HepG2 (cell line): ENCODE results near the gene ZFPM1. TPM values are rescaled to one million over a fixed set of nuclear protein-coding genes. Genes with fewer than 3 reads are reported as not detected.
A peak's percentile ranks its signal among the peaks of the same experiment; 100 is the strongest.

Experiments
- ATAC-seq: fragments of 200-7000 bp; cut with Tn5 transposase; 3 replicates; pipeline ENCODE4 v1.9.1; 2020; ENCODE audit warnings: mild to moderate bottlenecking, moderate library complexity
- BruUV-seq: library from RNA; stranded (reverse); fragments of 400-500 nt; replicated peaks from 2 replicates; lab custom pipeline; 2021; lab: Mats Ljungman, UMichigan
- CTCF ChIA-PET: fragments of 300-600 bp; formaldehyde crosslinking; extraction: SDS; loops from one replicate; lab custom pipeline; 2021; ENCODE audit warnings: low total read pairs, inconsistent platforms, low intra/inter-chr PET ratio; lab: Yijun Ruan, JAX
- POLR2A ChIA-PET: fragments of 350-600 bp; sonication (Branson Sonifier 250); formaldehyde crosslinking; loops from one replicate; lab custom pipeline; 2020; ENCODE audit warnings: antibody characterized with exemption, inconsistent platforms; lab: Yijun Ruan, JAX
- DNase-seq: peaks from one replicate; pipeline ENCODE4 v3.0.0-alpha.2; 2015; ENCODE audit warnings: low spot score
- FAIRE-seq: peaks from 3 replicates; lab custom pipeline; 2011; peaks lifted over from hg19 to GRCh38; lab: Jason Lieb, UNC
- H2AFZ ChIP-seq: one replicate; pipeline ENCODE4 v1.6.1; 2011; ENCODE audit warnings: low read length, inconsistent platforms
- H3K27ac ChIP-seq: fragments of 300-600 bp; 3 replicates; pipeline ENCODE4 v1.8.0; 2011; ENCODE audit warnings: mixed run types, mild to moderate bottlenecking, mixed read lengths, low read length, inconsistent platforms; ENCODE audit not compliant: insufficient read depth; ENCODE audit errors: extremely low read length
- H3K27me3 ChIP-seq, 2 experiments: fragments of 200-600 bp in 1 of 2; 2 replicates in 1 of 2; 3 replicates in 1 of 2; pipeline versions ENCODE4 v1.6.0 to v1.8.0; 2011; ENCODE audit warnings: low read length in 2 of 2, mild to moderate bottlenecking in 2 of 2, moderate library complexity in 2 of 2, inconsistent platforms in 1 of 2; ENCODE audit not compliant: insufficient read depth in 2 of 2, control insufficient read depth in 1 of 2
- H3K36me3 ChIP-seq, 2 experiments: fragments of 200-600 bp in 1 of 2; replicated peaks in 1 of 2; 2 replicates in 1 of 2; 3 replicates in 1 of 2; pipeline versions ENCODE4 v1.5.1 to v1.8.0; 2011; ENCODE audit warnings: low read length in 2 of 2, inconsistent platforms in 1 of 2; ENCODE audit not compliant: insufficient read depth in 2 of 2, control insufficient read depth in 1 of 2
- H3K4me1 ChIP-seq: 2 replicates; pipeline ENCODE4 v1.5.1; 2012; ENCODE audit warnings: low read length, inconsistent platforms; ENCODE audit not compliant: insufficient read depth
- H3K4me2 ChIP-seq: 2 replicates; pipeline ENCODE4 v1.6.0; 2011; ENCODE audit warnings: low read depth, low read length, inconsistent platforms
- H3K4me3 ChIP-seq, 3 experiments: fragments of 200-600 bp in 1 of 3; sonication (generic), shearing (Covaris generic) in 1 of 3; replicated peaks in 1 of 3; 2 replicates each; pipeline ENCODE4 v1.5.1; 2011 to 2016; ENCODE audit warnings: low read length in 3 of 3, inconsistent platforms in 2 of 3, low read depth in 2 of 3, mild to moderate bottlenecking in 2 of 3, control low read depth in 1 of 3, mixed read lengths in 1 of 3; ENCODE audit not compliant: insufficient read depth in 1 of 3
- H3K79me2 ChIP-seq: one replicate; pipeline ENCODE4 v1.6.1; 2011; ENCODE audit warnings: low read length, inconsistent platforms; ENCODE audit not compliant: insufficient read depth
- H3K9ac ChIP-seq: 2 replicates; pipeline ENCODE4 v1.6.0; 2011; ENCODE audit warnings: mild to moderate bottlenecking, low read depth, low read length, inconsistent platforms; ENCODE audit not compliant: insufficient read depth
- H3K9me3 ChIP-seq: 2 replicates; pipeline ENCODE4 v1.5.1; 2012; ENCODE audit warnings: mild to moderate bottlenecking, low read length
- H4K20me1 ChIP-seq: 2 replicates; pipeline ENCODE4 v1.6.0; 2011; ENCODE audit warnings: inconsistent platforms, mild to moderate bottlenecking, low read length, moderate library complexity; ENCODE audit not compliant: insufficient read depth
- EHMT2 ChIP-seq: fragments of 200-600 bp; sonication (generic); IDR thresholded peaks from 2 replicates; pipeline ENCODE4 v1.7.0; 2017; ENCODE audit warnings: antibody characterized with exemption, low read depth, low read length, borderline replicate concordance
- MED8 ChIP-seq: sonication (generic); formaldehyde crosslinking; IDR thresholded peaks from 2 replicates; pipeline ENCODE4 v1.8.1; 2023; ENCODE audit warnings: mild to moderate bottlenecking, missing genetic modification reagents; ENCODE audit not compliant: insufficient replicate concordance
- RCOR2 ChIP-seq: IDR thresholded peaks from 2 replicates; pipeline ENCODE4 v1.6.1; 2016; ENCODE audit warnings: missing biosample characterization, missing genetic modification reagents
- TARDBP ChIP-seq: sonication (generic); formaldehyde crosslinking; IDR thresholded peaks from 2 replicates; pipeline ENCODE4 v1.8.0; 2022; ENCODE audit warnings: mild to moderate bottlenecking, missing genetic modification reagents
- ZBTB38 ChIP-seq: sonication (generic); formaldehyde crosslinking; IDR thresholded peaks from 2 replicates; pipeline ENCODE4 v1.5.1; 2020; ENCODE audit warnings: mild to moderate bottlenecking, missing genetic modification reagents
- ZBTB7A ChIP-seq: sonication (generic); formaldehyde crosslinking; IDR thresholded peaks from 2 replicates; pipeline ENCODE4 v1.8.0; 2022; ENCODE audit warnings: mild to moderate bottlenecking, missing genetic modification reagents
- ZFX ChIP-seq: sonication (generic); formaldehyde crosslinking; IDR thresholded peaks from 2 replicates; pipeline ENCODE4 v1.4.0; 2020; ENCODE audit warnings: mild to moderate bottlenecking, low read depth, missing genetic modification reagents, moderate library complexity
- ZNF225 ChIP-seq: sonication (generic); formaldehyde crosslinking; IDR thresholded peaks from 2 replicates; pipeline ENCODE4 v1.4.0; 2020; ENCODE audit warnings: mild to moderate bottlenecking, missing genetic modification reagents
- ZNF713 ChIP-seq: sonication (generic); formaldehyde crosslinking; IDR thresholded peaks from 2 replicates; pipeline ENCODE4 v1.4.0; 2020; ENCODE audit warnings: mild to moderate bottlenecking, missing genetic modification reagents
- ZNF792 ChIP-seq: IDR thresholded peaks from 2 replicates; pipeline ENCODE4 v1.6.1; 2016
- WGBS: methylation state at CpG from one replicate; pipeline ENCODE4 v1.1.6; 2017; ENCODE audit warnings: low lambda C conversion rate; 5-methylcytosine and 5-hydroxymethylcytosine counted together
- in situ Hi-C: cut with HindIII; loops from 2 replicates; pipeline ENCODE4 v1.10.0; 2017; ENCODE audit warnings: low pct_unique_long_range_greater_than_20kb; ENCODE audit not compliant: extremely low pct_ligation_motif_present
- intact Hi-C: fragments of 100-400 bp; cut with micrococcal nuclease; formaldehyde crosslinking; loops from one replicate; pipeline ENCODE4 v1.10.0; 2022; ENCODE audit not compliant: unreplicated experiment
- polyA plus RNA-seq, 8 experiments: library from polyadenylated mRNA; depleted of rRNA in 3 of 8; stranded (reverse) in 7 of 8; unstranded in 1 of 8; fragments of >200 nt; fragmentation: Illumina TruSeq in 4 of 8; extraction: Trizol in 4 of 8; gene quantifications; 2 replicates each; pipeline versions ENCODE4 v1.2.1 to v1.2.3, GENCODE V29; 2011 to 2016; ENCODE audit warnings: low read depth in 4 of 8, missing spikeins in 1 of 8, mixed read lengths in 1 of 8; ENCODE audit not compliant: insufficient read depth in 1 of 8
- total RNA-seq, 5 experiments: library from RNA; depleted of rRNA; stranded (reverse); fragments of >200 nt; fragmentation: Illumina TruSeq; extraction: Trizol; gene quantifications; 2 replicates each; pipeline ENCODE4 v1.2.3, GENCODE V29; 2016; ENCODE audit warnings: low read depth in 1 of 5
- TF ChIP-seq, protein P1 (sequence below): sonication (generic); formaldehyde crosslinking; IDR thresholded peaks from 2 replicates; pipeline ENCODE4 v1.4.0; 2020; ENCODE audit warnings: missing genetic modification reagents, mild to moderate bottlenecking, borderline replicate concordance
- TF ChIP-seq, protein P2 (sequence below): sonication (generic); formaldehyde crosslinking; IDR thresholded peaks from 2 replicates; pipeline ENCODE4 v1.4.0; 2020; ENCODE audit warnings: mild to moderate bottlenecking, missing genetic modification reagents

ZFPM1 gene
- total and polyA plus RNA-seq, 2 of the 13 experiments (the other 11 are each of a cell fraction or from before 2014, with no cell fraction given): 1.3 to 3.8 TPM

DNA sequence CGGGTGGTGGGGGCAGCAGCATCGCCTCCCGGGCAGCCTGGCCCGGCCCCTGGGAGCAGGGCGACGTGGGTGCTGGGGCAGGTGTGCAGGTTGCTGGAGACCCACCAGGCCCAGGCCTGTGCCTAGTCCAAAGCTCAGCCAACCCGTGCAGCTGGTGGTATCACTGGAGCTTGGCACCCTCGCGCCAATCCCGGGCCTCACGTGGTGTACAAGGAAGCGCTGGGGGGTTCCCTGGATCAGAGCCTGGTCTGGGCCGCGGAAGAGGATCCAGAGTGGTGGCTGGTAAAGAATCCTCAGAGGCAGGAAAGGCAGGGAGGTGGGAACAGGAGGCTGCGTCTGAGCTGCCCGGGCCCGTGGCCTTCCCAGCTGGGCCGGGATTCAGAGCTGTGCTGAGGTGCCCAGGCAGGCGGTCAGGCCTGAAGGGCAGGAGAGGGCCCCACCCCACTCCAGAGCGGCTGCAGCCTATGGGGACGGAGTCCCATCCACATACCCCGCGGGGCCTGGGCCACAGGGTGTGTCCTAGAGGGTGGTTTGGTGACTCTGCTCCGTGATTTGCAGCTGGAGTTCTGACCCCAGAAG is 36.2 kb downstream of the ZFPM1 start:
- no peaks in the 10 kb centered on the region for H3K27me3 ChIP-seq
- H2AFZ ChIP-seq: no peak overlapping the region
- 0 out of 2 replicates have a peak overlapping the region, but pooled peaks have one; percentile 16 for H3K4me2 ChIP-seq
- peaks cover 23 to 37% of the 10 kb centered on the region in 2 experiments; a peak in 4 of 5 replicates for H3K36me3 ChIP-seq
- H3K9ac ChIP-seq: peak overlapping the region; percentile 69
- peaks cover 3% of the 10 kb centered on the region for H3K79me2 ChIP-seq
- intact Hi-C loops (loop anchor here (2.0 kb wide), 1 partner anchor 46 kb away; no protein-coding TSS in a partner anchor), in situ Hi-C loops (no loop called here)
- peaks cover 43% of the 10 kb centered on the region for H3K4me1 ChIP-seq
- ChIA-PET CTCF (interaction anchor here (1.6 to 2.7 kb wide), 4 partner anchors 16 to 46 kb away, joined by 7 to 34 read pairs (median 14); no protein-coding TSS in a partner anchor), POLR2A (interaction anchor here (1.2 to 9.7 kb wide), 13 partner anchors 8 to 619 kb away, joined by 3 to 370 read pairs (median 7); partner anchors contain the start of genes ZC3H18 and ZFPM1)
- no peaks in the 10 kb centered on the region for H3K9me3 ChIP-seq
- H3K4me3 ChIP-seq: no peak overlapping the region; a peak in 1 of 6 replicates
- 93% methylated on average over 16 of the region's 24 CpGs for WGBS
- BruUV-seq: TSS peak; percentile 46
- DNase-seq (no peak), FAIRE-seq (no peak), ATAC-seq (no peak)
- peak overlapping the region; percentile 95 for H3K27ac ChIP-seq
- no peaks in the 10 kb centered on the region for H4K20me1 ChIP-seq
- TF ChIP-seq ZNF225 (CRISPR knock-in tag): 0 out of 2 replicates have a peak, but pooled peaks have one; percentile 43
- TF ChIP-seq ZFX (CRISPR knock-in tag): peak; percentile 52
- TF ChIP-seq, protein P1, sequence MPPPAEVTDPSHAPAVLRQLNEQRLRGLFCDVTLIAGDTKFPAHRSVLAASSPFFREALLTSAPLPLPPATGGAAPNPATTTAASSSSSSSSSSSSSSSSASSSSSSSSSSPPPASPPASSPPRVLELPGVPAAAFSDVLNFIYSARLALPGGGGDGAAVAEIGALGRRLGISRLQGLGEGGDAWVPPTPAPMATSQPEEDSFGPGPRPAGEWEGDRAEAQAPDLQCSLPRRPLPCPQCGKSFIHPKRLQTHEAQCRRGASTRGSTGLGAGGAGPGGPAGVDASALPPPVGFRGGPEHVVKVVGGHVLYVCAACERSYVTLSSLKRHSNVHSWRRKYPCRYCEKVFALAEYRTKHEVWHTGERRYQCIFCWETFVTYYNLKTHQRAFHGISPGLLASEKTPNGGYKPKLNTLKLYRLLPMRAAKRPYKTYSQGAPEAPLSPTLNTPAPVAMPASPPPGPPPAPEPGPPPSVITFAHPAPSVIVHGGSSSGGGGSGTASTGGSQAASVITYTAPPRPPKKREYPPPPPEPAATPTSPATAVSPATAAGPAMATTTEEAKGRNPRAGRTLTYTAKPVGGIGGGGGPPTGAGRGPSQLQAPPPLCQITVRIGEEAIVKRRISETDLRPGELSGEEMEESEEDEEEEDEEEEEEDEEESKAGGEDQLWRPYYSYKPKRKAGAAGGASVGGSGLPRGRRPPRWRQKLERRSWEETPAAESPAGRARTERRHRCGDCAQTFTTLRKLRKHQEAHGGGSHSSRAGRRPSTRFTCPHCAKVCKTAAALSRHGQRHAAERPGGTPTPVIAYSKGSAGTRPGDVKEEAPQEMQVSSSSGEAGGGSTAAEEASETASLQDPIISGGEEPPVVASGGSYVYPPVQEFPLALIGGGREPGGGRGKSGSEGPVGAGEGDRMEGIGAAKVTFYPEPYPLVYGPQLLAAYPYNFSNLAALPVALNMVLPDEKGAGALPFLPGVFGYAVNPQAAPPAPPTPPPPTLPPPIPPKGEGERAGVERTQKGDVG: 0 out of 2 replicates have a peak, but pooled peaks have one; percentile 26
- TF ChIP-seq TARDBP (CRISPR knock-in tag): no peak
- TF ChIP-seq ZBTB7A (CRISPR knock-in tag): no peak
- no peak for TF ChIP-seq ZNF792 (CRISPR knock-in tag)
- TF ChIP-seq MED8 (CRISPR knock-in tag): peak; percentile 31
- TF ChIP-seq, protein P2, sequence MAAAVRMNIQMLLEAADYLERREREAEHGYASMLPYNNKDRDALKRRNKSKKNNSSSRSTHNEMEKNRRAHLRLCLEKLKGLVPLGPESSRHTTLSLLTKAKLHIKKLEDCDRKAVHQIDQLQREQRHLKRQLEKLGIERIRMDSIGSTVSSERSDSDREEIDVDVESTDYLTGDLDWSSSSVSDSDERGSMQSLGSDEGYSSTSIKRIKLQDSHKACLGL (CRISPR knock-in tag): no peak
- peak; percentile 84 for TF ChIP-seq ZBTB38
- no peak for TF ChIP-seq EHMT2
- no peak for TF ChIP-seq RCOR2
- no peak for TF ChIP-seq ZNF713 (CRISPR knock-in tag)
